HepG2 (cell line): Measurements from ENCODE around the gene ZSWIM2. TPM values are rescaled to one million over a fixed set of nuclear protein-coding genes. Genes with fewer than 3 reads are reported as not detected.

Source experiments
- ATAC-seq: fragments of 200-7000 bp; cut with Tn5 transposase; 3 replicates; pipeline ENCODE4 v1.9.1; 2020; ENCODE audit warnings: mild to moderate bottlenecking, moderate library complexity
- BruUV-seq: library from RNA; stranded (reverse); fragments of 400-500 nt; replicated peaks from 2 replicates; lab custom pipeline; 2021; lab: Mats Ljungman, UMichigan
- CTCF ChIA-PET: fragments of 300-600 bp; formaldehyde crosslinking; extraction: SDS; loops from one replicate; lab custom pipeline; 2021; ENCODE audit warnings: low total read pairs, inconsistent platforms, low intra/inter-chr PET ratio; lab: Yijun Ruan, JAX
- POLR2A ChIA-PET: fragments of 350-600 bp; sonication (Branson Sonifier 250); formaldehyde crosslinking; loops from one replicate; lab custom pipeline; 2020; ENCODE audit warnings: antibody characterized with exemption, inconsistent platforms; lab: Yijun Ruan, JAX
- DNase-seq: peaks from one replicate; pipeline ENCODE4 v3.0.0-alpha.2; 2015; ENCODE audit warnings: low spot score
- FAIRE-seq: peaks from 3 replicates; lab custom pipeline; 2011; peaks lifted over from hg19 to GRCh38; lab: Jason Lieb, UNC
- H2AFZ ChIP-seq: one replicate; pipeline ENCODE4 v1.6.1; 2011; ENCODE audit warnings: low read length, inconsistent platforms
- H3K27ac ChIP-seq: fragments of 300-600 bp; 3 replicates; pipeline ENCODE4 v1.8.0; 2011; ENCODE audit warnings: mixed run types, mild to moderate bottlenecking, mixed read lengths, low read length, inconsistent platforms; ENCODE audit not compliant: insufficient read depth; ENCODE audit errors: extremely low read length
- H3K27me3 ChIP-seq, 2 experiments: fragments of 200-600 bp in 1 of 2; 2 replicates in 1 of 2; 3 replicates in 1 of 2; pipeline versions ENCODE4 v1.6.0 to v1.8.0; 2011; ENCODE audit warnings: low read length in 2 of 2, mild to moderate bottlenecking in 2 of 2, moderate library complexity in 2 of 2, inconsistent platforms in 1 of 2; ENCODE audit not compliant: insufficient read depth in 2 of 2, control insufficient read depth in 1 of 2
- H3K36me3 ChIP-seq, 2 experiments: fragments of 200-600 bp in 1 of 2; replicated peaks in 1 of 2; 2 replicates in 1 of 2; 3 replicates in 1 of 2; pipeline versions ENCODE4 v1.5.1 to v1.8.0; 2011; ENCODE audit warnings: low read length in 2 of 2, inconsistent platforms in 1 of 2; ENCODE audit not compliant: insufficient read depth in 2 of 2, control insufficient read depth in 1 of 2
- H3K4me1 ChIP-seq: 2 replicates; pipeline ENCODE4 v1.5.1; 2012; ENCODE audit warnings: low read length, inconsistent platforms; ENCODE audit not compliant: insufficient read depth
- H3K4me2 ChIP-seq: 2 replicates; pipeline ENCODE4 v1.6.0; 2011; ENCODE audit warnings: low read depth, low read length, inconsistent platforms
- H3K4me3 ChIP-seq, 3 experiments: fragments of 200-600 bp in 1 of 3; sonication (generic), shearing (Covaris generic) in 1 of 3; replicated peaks in 1 of 3; 2 replicates each; pipeline ENCODE4 v1.5.1; 2011 to 2016; ENCODE audit warnings: low read length in 3 of 3, inconsistent platforms in 2 of 3, low read depth in 2 of 3, mild to moderate bottlenecking in 2 of 3, control low read depth in 1 of 3, mixed read lengths in 1 of 3; ENCODE audit not compliant: insufficient read depth in 1 of 3
- H3K79me2 ChIP-seq: one replicate; pipeline ENCODE4 v1.6.1; 2011; ENCODE audit warnings: low read length, inconsistent platforms; ENCODE audit not compliant: insufficient read depth
- H3K9ac ChIP-seq: 2 replicates; pipeline ENCODE4 v1.6.0; 2011; ENCODE audit warnings: mild to moderate bottlenecking, low read depth, low read length, inconsistent platforms; ENCODE audit not compliant: insufficient read depth
- H3K9me3 ChIP-seq: 2 replicates; pipeline ENCODE4 v1.5.1; 2012; ENCODE audit warnings: mild to moderate bottlenecking, low read length
- H4K20me1 ChIP-seq: 2 replicates; pipeline ENCODE4 v1.6.0; 2011; ENCODE audit warnings: inconsistent platforms, mild to moderate bottlenecking, low read length, moderate library complexity; ENCODE audit not compliant: insufficient read depth
- ATF2 ChIP-seq: sonication (generic); formaldehyde crosslinking; IDR thresholded peaks from 2 replicates; pipeline ENCODE4 v1.4.0; 2020; ENCODE audit warnings: missing genetic modification reagents
- CEBPB ChIP-seq: IDR thresholded peaks from 2 replicates; pipeline ENCODE4 v1.6.1; 2011; ENCODE audit warnings: low read depth, low read length, improper control_type of control experiment, borderline replicate concordance
- CTCF ChIP-seq: sonication (generic); formaldehyde crosslinking; IDR thresholded peaks from 2 replicates; pipeline ENCODE4 v1.5.0; 2020; ENCODE audit warnings: mild to moderate bottlenecking, missing genetic modification reagents, moderate library complexity
- ERF ChIP-seq: IDR thresholded peaks from 2 replicates; pipeline ENCODE4 v1.6.1; 2018; ENCODE audit warnings: missing biosample characterization, missing genetic modification reagents
- FOXK2 ChIP-seq: fragments of 450-650 bp; IDR thresholded peaks from 2 replicates; pipeline ENCODE4 v1.6.1; 2016
- FOXM1 ChIP-seq: sonication (generic); formaldehyde crosslinking; IDR thresholded peaks from 2 replicates; pipeline ENCODE4 v1.5.0; 2020; ENCODE audit warnings: missing genetic modification reagents
- HNRNPL ChIP-seq: fragments of 200-400 bp; formaldehyde crosslinking; IDR thresholded peaks from 2 replicates; pipeline ENCODE4 v1.6.1; 2017; ENCODE audit warnings: mild to moderate bottlenecking, low read depth, low read length
- NFIC ChIP-seq: IDR thresholded peaks from 2 replicates; pipeline ENCODE4 v1.6.1; 2012; ENCODE audit warnings: mild to moderate bottlenecking, low read length, inconsistent platforms
- NR0B2 ChIP-seq: sonication (generic); formaldehyde crosslinking; IDR thresholded peaks from 2 replicates; pipeline ENCODE4 v1.4.0; 2020; ENCODE audit warnings: mild to moderate bottlenecking, missing genetic modification reagents
- SMAD9 ChIP-seq: sonication (generic); formaldehyde crosslinking; IDR thresholded peaks from 2 replicates; pipeline ENCODE4 v1.5.1; 2020; ENCODE audit warnings: mild to moderate bottlenecking, missing genetic modification reagents
- SMARCE1 ChIP-seq: fragments of 450-650 bp; IDR thresholded peaks from 2 replicates; pipeline ENCODE4 v1.6.1; 2017; ENCODE audit warnings: borderline replicate concordance
- THAP7 ChIP-seq: sonication (generic); formaldehyde crosslinking; IDR thresholded peaks from 2 replicates; pipeline ENCODE4 v1.8.1; 2023; ENCODE audit warnings: mild to moderate bottlenecking, missing genetic modification reagents
- ZNF432 ChIP-seq: sonication (generic); formaldehyde crosslinking; IDR thresholded peaks from 2 replicates; pipeline ENCODE4 v1.5.0; 2020; ENCODE audit warnings: missing genetic modification reagents, mild to moderate bottlenecking, borderline replicate concordance
- ZNF512B ChIP-seq: sonication (generic); formaldehyde crosslinking; IDR thresholded peaks from 2 replicates; pipeline ENCODE4 v1.5.1; 2020; ENCODE audit warnings: missing genetic modification reagents, mild to moderate bottlenecking, borderline replicate concordance
- ZNF672 ChIP-seq: sonication (generic); formaldehyde crosslinking; IDR thresholded peaks from 2 replicates; pipeline ENCODE4 v1.8.1; 2022; ENCODE audit warnings: missing genetic modification reagents
- ZNF710 ChIP-seq: sonication (generic); formaldehyde crosslinking; IDR thresholded peaks from 2 replicates; pipeline ENCODE4 v1.5.0; 2020; ENCODE audit warnings: mild to moderate bottlenecking, missing genetic modification reagents, borderline replicate concordance
- WGBS: methylation state at CpG from one replicate; pipeline ENCODE4 v1.1.6; 2017; ENCODE audit warnings: low lambda C conversion rate; 5-methylcytosine and 5-hydroxymethylcytosine counted together
- in situ Hi-C: cut with HindIII; loops from 2 replicates; pipeline ENCODE4 v1.10.0; 2017; ENCODE audit warnings: low pct_unique_long_range_greater_than_20kb; ENCODE audit not compliant: extremely low pct_ligation_motif_present
- intact Hi-C: fragments of 100-400 bp; cut with micrococcal nuclease; formaldehyde crosslinking; loops from one replicate; pipeline ENCODE4 v1.10.0; 2022; ENCODE audit not compliant: unreplicated experiment
- polyA plus RNA-seq, 8 experiments: library from polyadenylated mRNA; depleted of rRNA in 3 of 8; stranded (reverse) in 7 of 8; unstranded in 1 of 8; fragments of >200 nt; fragmentation: Illumina TruSeq in 4 of 8; extraction: Trizol in 4 of 8; gene quantifications; 2 replicates each; pipeline versions ENCODE4 v1.2.1 to v1.2.3, GENCODE V29; 2011 to 2016; ENCODE audit warnings: low read depth in 4 of 8, missing spikeins in 1 of 8, mixed read lengths in 1 of 8; ENCODE audit not compliant: insufficient read depth in 1 of 8
- total RNA-seq, 5 experiments: library from RNA; depleted of rRNA; stranded (reverse); fragments of >200 nt; fragmentation: Illumina TruSeq; extraction: Trizol; gene quantifications; 2 replicates each; pipeline ENCODE4 v1.2.3, GENCODE V29; 2016; ENCODE audit warnings: low read depth in 1 of 5

ZSWIM2 gene
- total and polyA plus RNA-seq, 2 of the 13 experiments (the other 11 are each of a cell fraction or from before 2014, with no cell fraction given), result not detected

DNA sequence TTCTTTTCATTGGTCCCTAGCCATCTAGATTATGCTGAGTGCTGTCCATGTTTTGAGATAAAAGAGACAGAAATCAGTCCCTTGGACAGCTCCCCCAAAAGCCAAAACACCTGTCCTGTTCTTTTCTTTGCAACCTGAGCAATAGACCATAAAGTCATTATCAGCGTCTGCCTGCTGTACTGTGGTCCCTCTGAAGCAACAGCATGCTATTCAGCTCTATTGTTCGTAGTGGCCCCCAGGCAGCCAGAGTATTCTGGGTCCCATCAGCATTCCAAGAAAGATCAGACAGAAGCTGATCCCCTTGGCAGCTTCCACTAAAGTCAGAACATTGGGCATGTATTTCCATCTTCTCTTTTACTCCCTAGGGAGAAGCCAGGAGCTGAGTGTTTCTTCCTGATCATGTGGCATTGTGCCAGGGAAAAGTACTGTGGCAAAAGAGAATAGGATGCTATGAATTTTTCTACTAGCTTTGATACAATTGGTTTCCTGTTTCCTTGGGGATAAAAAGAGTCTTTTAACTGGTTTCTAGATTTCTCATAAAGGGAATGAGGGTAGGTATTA is 33.6 kb upstream of the ZSWIM2 start:
- no peak overlapping the region for H2AFZ ChIP-seq
- no peak overlapping the region for H3K9ac ChIP-seq
- H3K79me2 ChIP-seq, result no peaks in the 10 kb centered on the region
- H3K4me2 ChIP-seq, result no peak overlapping the region
- H3K36me3 ChIP-seq, result no peaks in the 10 kb centered on the region
- DNase-seq, result no peak
- H3K4me3 ChIP-seq, result no peak overlapping the region
- BruUV-seq, result no TSS peak
- ChIA-PET POLR2A (no interaction called here), CTCF (no interaction called here)
- no peaks in the 10 kb centered on the region for H3K9me3 ChIP-seq
- FAIRE-seq, result no peak
- no peak overlapping the region for H3K27ac ChIP-seq
- H4K20me1 ChIP-seq, result no peaks in the 10 kb centered on the region
- no peak for ATAC-seq
- no peaks in the 10 kb centered on the region for H3K4me1 ChIP-seq
- no peaks in the 10 kb centered on the region; a peak in 1 of 5 replicates for H3K27me3 ChIP-seq
- WGBS, result 0% methylated on average over 2 of the region's 2 CpGs
- in situ Hi-C loops, result no loop called here
- intact Hi-C loops, result no loop called here
- TF ChIP-seq FOXK2, result no peak
- no peak for TF ChIP-seq ZNF710 (CRISPR knock-in tag)
- no peak for TF ChIP-seq CEBPB
- no peak for TF ChIP-seq CTCF (CRISPR knock-in tag)
- TF ChIP-seq FOXM1 (CRISPR knock-in tag), result no peak
- TF ChIP-seq HNRNPL, result no peak
- no peak for TF ChIP-seq THAP7 (CRISPR knock-in tag)
- no peak for TF ChIP-seq NR0B2 (CRISPR knock-in tag)
- no peak for TF ChIP-seq SMARCE1
- TF ChIP-seq ZNF672 (CRISPR knock-in tag), result no peak
- no peak for TF ChIP-seq SMAD9 (CRISPR knock-in tag)
- TF ChIP-seq ZNF432 (CRISPR knock-in tag), result no peak
- TF ChIP-seq NFIC, result no peak
- TF ChIP-seq ATF2 (CRISPR knock-in tag), result no peak
- no peak for TF ChIP-seq ERF (CRISPR knock-in tag)
- no peak for TF ChIP-seq ZNF512B (CRISPR knock-in tag)
